Upper lobe of right lung (tissue), 1 donor: ENCODE data around the gene OR13C5. TPM values are rescaled to one million over a fixed set of nuclear protein-coding genes. Genes with fewer than 3 reads are reported as not detected.
"Not testable (repeated sequence)": the region's sequence is repeated elsewhere in the genome, so short reads cannot be mapped to it uniquely, and the experiment has no call there.

Experiments used
- ATAC-seq: fragments of 200-7000 bp; cut with Tn5 transposase; one replicate; pipeline ENCODE4 v1.9.1; 2020; ENCODE audit warnings: mild to moderate bottlenecking, moderate library complexity
- DNase-seq: peaks from one replicate; pipeline ENCODE4 v3.0.0-alpha.2; 2020
- H3K27ac ChIP-seq: fragments of 200-600 bp; one replicate; pipeline ENCODE4 v1.8.0; 2022
- H3K27me3 ChIP-seq: fragments of 200-600 bp; one replicate; pipeline ENCODE4 v1.8.0; 2022; ENCODE audit warnings: mild to moderate bottlenecking
- H3K36me3 ChIP-seq: fragments of 200-600 bp; one replicate; pipeline ENCODE4 v1.8.0; 2022
- H3K4me1 ChIP-seq: fragments of 200-600 bp; one replicate; pipeline ENCODE4 v1.8.0; 2022
- H3K4me3 ChIP-seq: fragments of 200-600 bp; one replicate; pipeline ENCODE4 v1.8.0; 2022; ENCODE audit warnings: mild to moderate bottlenecking
- H3K9me3 ChIP-seq: fragments of 200-600 bp; one replicate; pipeline ENCODE4 v1.8.0; 2022
- CTCF ChIP-seq: fragments of 200-600 bp; IDR thresholded peaks from one replicate; pipeline ENCODE4 v1.8.0; 2022; ENCODE audit warnings: antibody characterized with exemption
- intact Hi-C: fragments of 100-400 bp; cut with DNase I; formaldehyde crosslinking; loops from one replicate; pipeline ENCODE4 v1.11.0; 2022
- total RNA-seq: library from RNA; stranded (reverse); fragmentation: NEBNext Ultra II Directional; extraction: Animal tissue kit (Norgen Biotek cat#: 25700); gene quantifications from one replicate; pipeline ENCODE4 v1.2.1, GENCODE V29; 2021
- donor health status: DM: no; HTN: yes; CAD: no; lungs with severe emphysema.

OR13C5 gene
- total RNA-seq, 1 donor from 2014 or later, result not detected

- Histone ChIP-seq H3K4me3 (no peak overlapping the region), H3K9me3 (no peaks in the 10 kb centered on the region), H3K36me3 (no peaks in the 10 kb centered on the region), H3K27me3 (no peaks in the 10 kb centered on the region), H3K4me1 (no peaks in the 10 kb centered on the region), H3K27ac (no peak overlapping the region)
- no peak for ATAC-seq
- TF ChIP-seq CTCF, result no peak
- no peak for DNase-seq
- intact Hi-C loops, result no loop called here
Observed at GRCh38 chr9:104611213-104611612, 12.0 kb upstream of the OR13C5 start.

- Histone ChIP-seq H3K27ac (no peak overlapping the region), H3K4me3 (no peak overlapping the region), H3K9me3 (no peaks in the 10 kb centered on the region), H3K27me3 (no peaks in the 10 kb centered on the region), H3K36me3 (no peaks in the 10 kb centered on the region), H3K4me1 (no peaks in the 10 kb centered on the region)
- ATAC-seq (no peak), DNase-seq (no peak)
- TF ChIP-seq CTCF, result no peak
- intact Hi-C loops, result no loop called here
Observed at GRCh38 chr9:104608336-104608735, 9.1 kb upstream of the OR13C5 start.

GRCh38 chr9:104606152-104606551, 6.9 kb upstream of the OR13C5 start:
- DNase-seq (no peak), ATAC-seq (no peak)
- intact Hi-C loops, result no loop called here
- no peaks in the 10 kb centered on the region for H3K27me3 ChIP-seq
- H3K4me3 ChIP-seq, result no peak overlapping the region
- no peaks in the 10 kb centered on the region for H3K9me3 ChIP-seq
- H3K27ac ChIP-seq, result no peak overlapping the region
- no peaks in the 10 kb centered on the region for H3K36me3 ChIP-seq
- TF ChIP-seq CTCF, result no peak
- H3K4me1 ChIP-seq, result no peaks in the 10 kb centered on the region

- H3K9me3 ChIP-seq, ATAC-seq, DNase-seq, H3K27ac ChIP-seq, H3K36me3 ChIP-seq, H3K27me3 ChIP-seq, H3K4me3 ChIP-seq, intact Hi-C loops, H3K4me1 ChIP-seq: not testable (repeated sequence)
Observed at GRCh38 chr9:104605527-104605926, 6.3 kb upstream of the OR13C5 start, which contains the start of gene OR13C2. Gene OR13C2 (minus strand): TSS chr9:104605627. CDS start chr9:104605627, 0 bp downstream.

GRCh38 chr9:104604801-104605200, 5.6 kb upstream of the OR13C5 start:
- no peaks in the 10 kb centered on the region for H3K9me3 ChIP-seq
- intact Hi-C loops, result no loop called here
- no peak overlapping the region for H3K27ac ChIP-seq
- DNase-seq (no peak), ATAC-seq (no peak)
- H3K36me3 ChIP-seq, result no peaks in the 10 kb centered on the region
- no peak for TF ChIP-seq CTCF
- H3K27me3 ChIP-seq, result no peaks in the 10 kb centered on the region
- no peak overlapping the region for H3K4me3 ChIP-seq
- H3K4me1 ChIP-seq, result no peaks in the 10 kb centered on the region

- DNase-seq, H3K27me3 ChIP-seq, H3K36me3 ChIP-seq, H3K4me1 ChIP-seq, H3K4me3 ChIP-seq, H3K27ac ChIP-seq, ATAC-seq, intact Hi-C loops, H3K9me3 ChIP-seq: not testable (repeated sequence)
Observed at GRCh38 chr9:104598749-104599148, 464 bp downstream of the OR13C5 start.

GRCh38 chr9:104589626-104590025, 9.6 kb downstream of the OR13C5 start:
- no peak overlapping the region for H3K27ac ChIP-seq
- DNase-seq (no peak), ATAC-seq (no peak)
- intact Hi-C loops, result no loop called here
- H3K4me1 ChIP-seq, result no peaks in the 10 kb centered on the region
- H3K9me3 ChIP-seq, result no peaks in the 10 kb centered on the region
- H3K36me3 ChIP-seq, result no peaks in the 10 kb centered on the region
- no peak overlapping the region for H3K4me3 ChIP-seq
- no peak for TF ChIP-seq CTCF
- H3K27me3 ChIP-seq, result no peaks in the 10 kb centered on the region
